HG03103 (cell line): ENCODE data around the gene SLC49A4.

Experiments
- ATAC-seq: cut with Tn5 transposase; IDR thresholded peaks from one replicate; pipeline ENCODE4 v1.9.1; 2021; ENCODE audit warnings: low read depth; ENCODE audit not compliant: unreplicated experiment

SLC49A4 gene

DNA sequence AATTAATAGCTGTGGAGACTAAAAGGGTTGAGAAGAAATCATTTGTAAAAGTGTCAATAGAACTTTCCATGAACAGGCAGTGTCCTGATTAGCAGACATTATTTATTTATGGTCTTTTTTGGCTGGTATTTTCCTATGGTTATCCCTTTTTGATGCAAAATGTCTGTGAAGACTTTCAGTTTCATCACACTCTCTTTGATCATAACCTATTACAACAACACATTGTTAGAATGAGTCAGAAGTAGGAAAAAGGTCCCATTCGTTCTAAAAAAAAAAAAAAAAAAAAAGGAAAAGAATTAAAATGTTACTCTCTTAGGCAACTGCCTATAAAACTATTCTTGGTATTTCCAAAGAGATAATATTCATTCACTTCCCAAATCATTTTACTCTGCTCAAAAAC, 62.1 kb downstream of the SLC49A4 start:
- ATAC-seq: no peak

GRCh38 chr3:122858373-122858772, 63.5 kb downstream of the SLC49A4 start:
- ATAC-seq: no peak

- no peak for ATAC-seq
Observed at GRCh38 chr3:122859021-122859805, 64.3 kb downstream of the SLC49A4 start.

DNA sequence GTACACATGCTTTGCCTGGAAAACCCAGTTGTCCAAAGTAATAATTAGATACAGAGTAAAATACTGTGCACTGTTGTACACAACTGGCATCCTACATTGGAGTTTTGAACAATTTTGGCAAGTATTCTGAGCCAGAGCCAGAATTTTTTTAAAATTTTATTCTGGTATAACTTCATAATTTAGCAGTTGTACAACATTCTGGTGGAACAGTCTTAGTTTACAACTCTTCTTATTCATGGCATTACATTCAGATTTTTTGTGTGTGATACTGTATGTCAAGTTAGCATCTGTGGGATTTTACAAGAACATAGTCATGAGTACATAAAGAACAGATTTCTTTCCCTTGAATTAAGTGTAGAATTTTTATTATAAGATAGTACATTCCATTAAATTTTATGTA, 67.5 kb downstream of the SLC49A4 start:
- ATAC-seq: no peak

DNA sequence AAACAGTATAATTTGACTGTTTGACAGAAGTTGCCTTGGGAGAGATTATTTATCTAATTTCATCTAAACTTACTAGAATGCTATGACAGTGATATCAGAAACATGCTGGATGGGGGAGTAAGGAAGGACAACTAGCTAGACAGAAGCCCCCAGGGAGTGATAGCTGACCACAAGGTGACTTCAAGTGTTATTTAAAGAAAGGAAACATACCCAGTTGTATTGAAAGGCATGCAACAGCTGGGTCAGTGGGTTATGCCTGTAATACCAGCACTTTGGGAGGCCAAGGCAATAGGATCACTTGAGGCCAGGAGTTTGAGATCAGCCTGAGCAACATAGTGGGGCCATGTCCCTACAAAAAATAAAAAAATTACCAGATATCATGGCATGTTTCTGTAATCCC, 69.6 kb downstream of the SLC49A4 start:
- no peak for ATAC-seq

DNA sequence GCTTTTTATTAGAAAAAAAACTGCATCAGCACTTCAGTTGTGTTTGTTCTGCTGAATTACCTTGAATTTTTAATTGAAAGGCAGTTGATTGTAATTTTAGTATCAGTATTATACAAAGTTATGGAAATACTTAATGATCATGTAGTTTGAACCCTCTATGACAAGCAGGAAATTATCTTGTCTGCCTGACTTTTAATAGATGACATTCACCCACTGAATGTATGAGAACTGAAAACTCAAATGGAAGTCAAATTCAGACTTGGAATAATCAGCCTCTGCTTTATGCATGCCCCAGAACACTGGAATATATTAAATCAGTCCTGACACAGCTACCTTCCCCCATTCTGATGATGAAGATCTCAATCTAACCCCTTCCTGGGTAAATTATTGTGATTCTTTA, 73.5 kb downstream of the SLC49A4 start:
- no peak for ATAC-seq

GRCh38 chr3:122873741-122874515, 79.1 kb downstream of the SLC49A4 start:
- ATAC-seq: no peak

- ATAC-seq: no peak
Observed at GRCh38 chr3:122875547-122876127, 80.8 kb downstream of the SLC49A4 start.

- no peak for ATAC-seq
Observed at GRCh38 chr3:122880173-122880572, 85.3 kb downstream of the SLC49A4 start.

DNA sequence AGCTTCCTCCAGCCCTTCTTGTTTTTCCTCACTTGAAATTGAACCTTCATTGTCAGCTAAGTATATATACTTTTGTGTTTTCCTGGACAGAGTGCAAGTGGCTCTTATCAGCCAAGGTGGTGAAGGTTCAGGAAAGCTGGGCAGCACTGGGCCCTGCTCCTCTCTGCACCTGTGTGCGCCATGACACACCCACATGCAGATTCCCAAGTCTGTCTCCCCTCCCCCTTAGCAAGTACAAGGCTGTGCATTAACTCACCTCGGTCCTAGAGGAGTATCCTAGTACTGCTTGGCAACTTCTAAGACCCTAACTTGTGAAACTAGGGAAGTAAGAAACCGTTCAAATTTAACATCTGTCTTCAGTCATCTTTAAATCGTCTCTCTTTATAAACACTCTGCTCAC, 85.8 kb downstream of the SLC49A4 start:
- no peak for ATAC-seq

- no peak for ATAC-seq
Observed at GRCh38 chr3:122882361-122882947, 87.6 kb downstream of the SLC49A4 start.

DNA sequence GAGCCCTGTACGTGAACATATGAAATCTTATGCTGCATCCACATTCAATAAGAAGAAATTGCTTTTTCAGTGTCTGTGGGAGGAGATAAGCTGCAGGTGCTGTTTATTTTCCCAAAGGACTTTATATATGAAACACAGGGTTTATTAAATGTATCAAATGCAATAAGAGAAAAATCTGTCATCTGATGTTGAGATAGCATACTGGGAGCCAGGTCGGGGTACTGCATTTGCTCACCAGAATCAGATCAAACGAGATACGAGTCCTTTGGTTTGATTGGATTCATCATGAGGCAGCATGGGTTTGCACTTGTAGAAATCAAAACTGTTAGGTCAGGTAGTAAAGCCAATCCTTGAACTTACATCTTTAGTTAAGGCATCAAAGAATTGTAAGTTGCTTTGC, 91.4 kb downstream of the SLC49A4 start:
- no peak for ATAC-seq

DNA sequence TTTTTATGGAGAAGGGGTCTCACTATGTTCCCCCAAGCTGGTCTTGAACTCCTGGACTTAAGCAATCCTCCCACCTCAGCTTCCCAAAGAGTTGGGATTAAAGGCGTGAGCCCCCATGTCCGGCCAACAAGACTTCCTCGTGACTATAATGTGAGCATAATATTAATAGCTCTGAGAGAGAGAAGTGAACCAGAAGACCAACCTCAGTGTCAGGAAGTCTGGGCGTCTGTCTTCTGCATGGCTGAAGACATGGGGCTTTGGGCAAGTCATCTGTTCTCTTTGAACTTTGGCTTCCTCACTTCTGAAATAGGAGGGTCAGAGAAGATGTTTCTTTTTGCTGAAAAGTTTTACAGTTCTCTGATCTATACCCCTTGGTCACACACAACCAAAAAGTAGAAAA, 92.1 kb downstream of the SLC49A4 start:
- ATAC-seq: no peak

- ATAC-seq: peak; percentile 46
Observed at GRCh38 chr3:122890077-122890719, 95.3 kb downstream of the SLC49A4 start.

DNA sequence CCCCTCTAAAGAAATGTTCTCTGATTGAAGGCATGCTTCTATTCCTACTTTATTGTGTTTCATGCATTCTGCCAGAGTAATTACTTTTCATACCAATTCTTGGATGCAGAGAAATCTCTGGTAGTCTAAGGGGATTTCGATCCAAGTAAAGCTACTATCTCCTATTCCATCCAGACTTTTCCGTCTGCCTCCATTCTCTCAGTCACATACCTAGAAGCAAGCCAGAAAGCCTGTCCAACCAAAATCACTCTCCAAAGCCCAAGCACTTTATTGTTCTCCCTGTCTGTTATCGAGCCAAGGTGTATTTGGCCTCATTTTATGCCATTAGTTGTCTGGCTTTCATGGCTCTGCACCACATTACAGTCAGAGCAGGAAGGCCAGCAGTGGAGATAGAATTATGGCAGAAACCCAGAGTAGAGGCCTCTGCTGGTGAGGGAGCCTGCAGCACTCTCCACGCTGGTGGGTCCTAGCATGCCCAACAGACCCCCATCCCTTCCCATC, 95.9 kb downstream of the SLC49A4 start:
- no peak for ATAC-seq

- no peak for ATAC-seq
Observed at GRCh38 chr3:122892118-122892960, 97.5 kb downstream of the SLC49A4 start.

GRCh38 chr3:122893282-122893681, 98.4 kb downstream of the SLC49A4 start:
- ATAC-seq: no peak

- ATAC-seq: no peak
Observed at GRCh38 chr3:122893754-122894668, 99.1 kb downstream of the SLC49A4 start.

DNA sequence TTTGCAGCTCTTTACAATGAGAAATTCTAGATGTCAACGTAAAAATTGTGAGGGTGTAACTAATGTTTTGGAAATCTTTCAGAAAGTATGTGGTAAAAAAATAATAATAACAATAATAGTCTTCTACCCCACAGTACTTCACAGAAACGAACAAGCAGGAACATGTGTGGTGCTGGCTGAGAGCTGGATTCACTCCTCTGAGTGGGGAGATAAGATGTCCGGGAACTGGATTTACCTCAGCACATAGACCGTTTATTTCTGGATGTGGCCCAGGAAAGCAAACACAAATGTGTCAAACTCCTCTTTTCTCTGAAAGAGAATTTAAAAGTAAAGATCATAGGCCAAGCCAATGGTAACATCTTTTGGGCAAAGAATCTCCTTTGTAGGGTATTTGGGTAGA, 103.4 kb downstream of the SLC49A4 start:
- no peak for ATAC-seq
